Endothelial cell of umbilical vein (primary cell): ENCODE data around the gene ADGRG4.

Source experiments
- EZH2 ChIP-seq: IDR thresholded peaks from 2 replicates; pipeline ENCODE4 v1.6.1; 2012; ENCODE audit warnings: borderline replicate concordance, low read depth, mild to moderate bottlenecking, moderate library complexity, low read length, inconsistent platforms; ENCODE audit not compliant: severe bottlenecking
- FOS ChIP-seq: IDR thresholded peaks from 2 replicates; pipeline ENCODE4 v1.6.1; 2011; ENCODE audit warnings: mild to moderate bottlenecking, low read length, moderate library complexity, borderline replicate concordance; ENCODE audit not compliant: insufficient read depth
- JUN ChIP-seq: IDR thresholded peaks from 2 replicates; pipeline ENCODE4 v1.6.1; 2011; ENCODE audit warnings: borderline replicate concordance, low read depth; ENCODE audit not compliant: insufficient read length, insufficient read depth
- MYC ChIP-seq: IDR thresholded peaks from one replicate; pipeline ENCODE4 v1.6.1; 2011; ENCODE audit warnings: mild to moderate bottlenecking, low read depth, low read length
- POLR2A ChIP-seq: IDR thresholded peaks from 2 replicates; pipeline ENCODE4 v1.6.1; 2012; ENCODE audit warnings: low read depth, mild to moderate bottlenecking, control low read depth, low read length
- POLR2AphosphoS5 ChIP-seq: IDR thresholded peaks from 2 replicates; pipeline ENCODE4 v1.6.1; 2012; ENCODE audit warnings: low read depth, mild to moderate bottlenecking, control low read depth, low read length, moderate library complexity; ENCODE audit not compliant: insufficient read depth
- TF ChIP-seq, protein P1 (sequence below), 2 donors: IDR thresholded peaks; 1 replicate in 1 of 2; 2 replicates in 1 of 2; pipeline ENCODE4 v1.5.1; 2011; ENCODE audit warnings: low read length in 2 of 2, mild to moderate bottlenecking in 2 of 2, moderate library complexity in 2 of 2, control low read depth in 1 of 2, inconsistent platforms in 1 of 2, low read depth in 1 of 2; ENCODE audit not compliant: insufficient read depth in 1 of 2; ENCODE audit errors: extremely low read depth in 1 of 2
- TF ChIP-seq, protein P2 (sequence below): IDR thresholded peaks from 2 replicates; pipeline ENCODE4 v1.6.1; 2011; ENCODE audit not compliant: insufficient read depth, insufficient read length

DNA sequence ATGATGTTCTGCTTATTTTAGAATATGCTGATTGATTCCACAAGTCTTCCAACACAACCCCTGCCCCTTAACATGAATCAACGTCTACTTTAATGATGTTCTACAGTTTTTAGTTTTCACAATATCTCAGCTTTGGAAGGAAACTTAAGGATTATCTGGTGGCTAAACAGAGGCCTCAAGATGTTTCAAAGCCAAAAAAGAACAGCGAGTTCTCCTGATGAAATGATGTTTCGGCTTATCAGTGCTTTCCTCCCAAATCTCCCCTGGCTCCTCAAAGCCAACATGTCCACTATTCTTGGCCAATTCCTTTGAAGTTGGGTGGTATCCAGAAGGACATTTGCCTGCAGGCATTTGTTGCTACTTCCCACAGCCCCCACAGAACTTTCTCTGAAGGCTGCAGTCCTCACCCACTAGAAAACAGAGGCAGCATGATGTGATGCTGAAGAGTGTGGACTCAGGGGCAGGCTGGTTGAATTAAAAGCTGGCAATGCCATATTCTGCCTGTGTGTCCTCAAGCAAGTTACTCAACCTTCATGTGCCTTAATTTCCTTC, 87.3 kb downstream of the ADGRG4 start:
- TF ChIP-seq POLR2A (no peak), POLR2AphosphoS5 (no peak), MYC (no peak), EZH2 (no peak), JUN (no peak), FOS (no peak)
- TF ChIP-seq, protein P1, sequence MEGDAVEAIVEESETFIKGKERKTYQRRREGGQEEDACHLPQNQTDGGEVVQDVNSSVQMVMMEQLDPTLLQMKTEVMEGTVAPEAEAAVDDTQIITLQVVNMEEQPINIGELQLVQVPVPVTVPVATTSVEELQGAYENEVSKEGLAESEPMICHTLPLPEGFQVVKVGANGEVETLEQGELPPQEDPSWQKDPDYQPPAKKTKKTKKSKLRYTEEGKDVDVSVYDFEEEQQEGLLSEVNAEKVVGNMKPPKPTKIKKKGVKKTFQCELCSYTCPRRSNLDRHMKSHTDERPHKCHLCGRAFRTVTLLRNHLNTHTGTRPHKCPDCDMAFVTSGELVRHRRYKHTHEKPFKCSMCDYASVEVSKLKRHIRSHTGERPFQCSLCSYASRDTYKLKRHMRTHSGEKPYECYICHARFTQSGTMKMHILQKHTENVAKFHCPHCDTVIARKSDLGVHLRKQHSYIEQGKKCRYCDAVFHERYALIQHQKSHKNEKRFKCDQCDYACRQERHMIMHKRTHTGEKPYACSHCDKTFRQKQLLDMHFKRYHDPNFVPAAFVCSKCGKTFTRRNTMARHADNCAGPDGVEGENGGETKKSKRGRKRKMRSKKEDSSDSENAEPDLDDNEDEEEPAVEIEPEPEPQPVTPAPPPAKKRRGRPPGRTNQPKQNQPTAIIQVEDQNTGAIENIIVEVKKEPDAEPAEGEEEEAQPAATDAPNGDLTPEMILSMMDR (IDR thresholded peaks at IDR 0.05; ENCODE audit: extremely low read depth in 1 of 2, insufficient read depth in 1 of 2, low read depth in 1 of 2, low read length in 2 of 2): no peak
- TF ChIP-seq, protein P2, sequence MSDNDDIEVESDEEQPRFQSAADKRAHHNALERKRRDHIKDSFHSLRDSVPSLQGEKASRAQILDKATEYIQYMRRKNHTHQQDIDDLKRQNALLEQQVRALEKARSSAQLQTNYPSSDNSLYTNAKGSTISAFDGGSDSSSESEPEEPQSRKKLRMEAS: no peak
